ENCODE results near the gene SFSWAP.

Gene SFSWAP

GRCh38 chr12:131827961-131828534, 117.2 kb downstream of the SFSWAP start, which contains the start of gene MMP17:
Gene MMP17, plus strand, starts transcription at chr12:131828393. Its CDS starts 102 bp downstream, at chr12:131828495.
- no peaks in the 10 kb centered on the region for H3K36me3 ChIP-seq
- peak within 1 kb of the TSS; percentile 44 to 49 for H3K4me3 ChIP-seq
- peaks cover 0 to 67% of the 10 kb centered on the region in 2 donors for H3K27me3 ChIP-seq
- H3K9me3 ChIP-seq = peaks cover 0 to 5% (median 0%) of the 10 kb centered on the region in 3 donors
- peaks cover 0 to 56% (median 40%) of the 10 kb centered on the region in 4 donors for H3K4me1 ChIP-seq
- intact Hi-C loops (cut with DNase I; ENCODE audit: low total_unique reads) = loop anchor here (10.0 kb wide), 1 partner anchor 223 kb away; no protein-coding TSS in a partner anchor
- DNase-seq = no peak
- no peak within 1 kb of the TSS for H3K27ac ChIP-seq
- TF ChIP-seq CTCF (IDR thresholded peaks at IDR 0.05) = no peak

DNA sequence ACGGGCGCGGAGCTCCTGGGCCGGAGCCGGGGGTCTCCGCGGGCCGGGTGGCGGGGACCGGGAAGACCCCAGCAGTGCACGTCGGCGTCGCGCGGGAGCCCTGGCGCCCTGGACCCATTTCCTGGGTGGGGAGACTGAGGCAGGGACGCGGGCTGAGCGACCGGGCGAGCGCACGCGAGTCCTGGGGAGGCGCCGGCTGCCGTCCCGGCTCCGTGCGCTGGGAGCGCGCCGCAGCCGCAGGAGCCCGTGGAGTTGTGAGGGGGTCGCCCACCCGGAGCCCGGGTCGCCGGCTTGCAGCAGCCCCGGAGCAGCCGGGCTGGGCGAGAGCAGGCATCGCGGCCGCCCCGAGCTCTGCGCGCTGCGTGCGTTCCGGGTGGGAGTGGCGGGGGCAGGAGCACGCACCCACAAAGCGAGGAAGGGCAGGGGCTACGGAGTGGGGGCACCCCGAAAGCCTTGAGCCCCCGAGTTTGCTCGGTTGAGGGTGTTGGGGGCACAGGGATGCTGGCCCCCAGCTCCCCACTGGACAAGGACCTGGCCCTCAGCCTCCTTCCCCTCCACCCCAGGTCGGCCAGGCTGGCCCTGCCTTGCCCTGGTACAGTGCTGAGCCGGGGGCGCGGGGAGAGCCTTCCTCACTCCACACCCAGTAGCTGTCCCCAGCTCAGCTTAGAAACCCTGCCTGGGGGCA, 117.9 kb downstream of the SFSWAP start:
- peak overlapping the region; percentile 44 to 49 for H3K4me3 ChIP-seq
- no peak for DNase-seq
- no peak overlapping the region for H3K27ac ChIP-seq
- no peak for TF ChIP-seq CTCF (IDR thresholded peaks at IDR 0.05)
- H3K36me3 ChIP-seq = no peaks in the 10 kb centered on the region
- peaks cover 0 to 57% (median 40%) of the 10 kb centered on the region in 4 donors for H3K4me1 ChIP-seq
- intact Hi-C loops (cut with DNase I; ENCODE audit: low total_unique reads) = loop anchor here (10.0 kb wide), 1 partner anchor 224 kb away; no protein-coding TSS in a partner anchor
- peaks cover 0 to 74% of the 10 kb centered on the region in 2 donors for H3K27me3 ChIP-seq
- H3K9me3 ChIP-seq = peaks cover 0 to 5% (median 0%) of the 10 kb centered on the region in 3 donors

DNA sequence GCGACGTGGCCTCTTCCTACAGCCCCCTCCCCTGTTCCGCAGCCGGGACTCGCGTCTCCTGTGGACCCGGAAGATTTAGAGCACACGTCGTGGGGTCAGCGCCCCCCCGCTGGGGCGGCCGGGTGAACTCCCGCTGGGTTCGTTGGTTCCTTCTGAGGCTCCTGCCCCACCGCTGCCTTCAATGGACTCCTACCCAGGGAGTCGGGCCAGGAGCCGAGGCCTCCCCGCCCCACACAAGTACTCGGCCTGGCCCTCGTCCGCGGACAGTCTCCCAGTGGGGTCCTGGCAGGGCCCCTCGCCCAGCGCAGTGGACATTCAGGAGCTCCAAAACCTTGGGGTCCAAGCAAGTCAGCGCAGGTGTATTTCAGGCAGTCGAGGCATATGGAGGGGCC, 118.5 kb downstream of the SFSWAP start:
- no peak for DNase-seq
- no peak for TF ChIP-seq CTCF (IDR thresholded peaks at IDR 0.05)

GRCh38 chr12:131829791-131830334, 119.0 kb downstream of the SFSWAP start:
- Histone ChIP-seq H3K27me3 (peaks cover 0 to 77% of the 10 kb centered on the region in 2 donors), H3K4me1 (peaks cover 0 to 55% (median 40%) of the 10 kb centered on the region in 4 donors)

More for the DNA sequence above, 118.5 kb downstream of the SFSWAP start:
- Histone ChIP-seq H3K36me3 (no peaks in the 10 kb centered on the region), H3K27ac (no peak overlapping the region), H3K4me1 (peaks cover 0 to 57% (median 40%) of the 10 kb centered on the region in 4 donors), H3K9me3 (peaks cover 0 to 3% (median 0%) of the 10 kb centered on the region in 3 donors), H3K4me3 (peak overlapping the region; percentile 44 to 49), H3K27me3 (peaks cover 0 to 74% of the 10 kb centered on the region in 2 donors)
- intact Hi-C loops (cut with DNase I; ENCODE audit: low total_unique reads) = loop anchor here (10.0 kb wide), 1 partner anchor 225 kb away; no protein-coding TSS in a partner anchor

More at GRCh38 chr12:131829791-131830334, 119.0 kb downstream of the SFSWAP start:
- TF ChIP-seq CTCF (IDR thresholded peaks at IDR 0.05) = no peak
- peak overlapping the region; percentile 43 to 54 for H3K27ac ChIP-seq
- intact Hi-C loops (cut with DNase I; ENCODE audit: low total_unique reads) = loop anchor here (10.0 kb wide), 1 partner anchor 225 kb away; no protein-coding TSS in a partner anchor
- no peak for DNase-seq
- H3K9me3 ChIP-seq = no peaks in the 10 kb centered on the region
- peak overlapping the region; percentile 44 to 49 for H3K4me3 ChIP-seq
- no peaks in the 10 kb centered on the region for H3K36me3 ChIP-seq
